Mucosa of stomach (tissue), 1 donor: ENCODE results near the gene QSOX2.

Experiments
- H3K27me3 ChIP-seq: one replicate; pipeline ENCODE4 v1.7.0; 2013; ENCODE audit warnings: mild to moderate bottlenecking, low read length; ENCODE audit not compliant: control insufficient read depth, insufficient read depth
- H3K36me3 ChIP-seq: one replicate; pipeline ENCODE4 v1.7.0; 2013; ENCODE audit warnings: low read length; ENCODE audit not compliant: control insufficient read depth, insufficient read depth
- H3K4me1 ChIP-seq: one replicate; pipeline ENCODE4 v1.7.0; 2013; ENCODE audit warnings: mild to moderate bottlenecking, low read length; ENCODE audit not compliant: control insufficient read depth, insufficient read depth
- H3K4me3 ChIP-seq: one replicate; pipeline ENCODE4 v1.7.0; 2013; ENCODE audit warnings: low read length
- H3K9ac ChIP-seq: one replicate; pipeline ENCODE4 v1.7.0; 2013; ENCODE audit warnings: mild to moderate bottlenecking, low read length, moderate library complexity
- H3K9me3 ChIP-seq: one replicate; pipeline ENCODE4 v1.7.0; 2013; ENCODE audit warnings: mild to moderate bottlenecking, low read length, moderate library complexity; ENCODE audit not compliant: control insufficient read depth
- donor health status: Pancreatic carcinoma.

QSOX2 gene

DNA sequence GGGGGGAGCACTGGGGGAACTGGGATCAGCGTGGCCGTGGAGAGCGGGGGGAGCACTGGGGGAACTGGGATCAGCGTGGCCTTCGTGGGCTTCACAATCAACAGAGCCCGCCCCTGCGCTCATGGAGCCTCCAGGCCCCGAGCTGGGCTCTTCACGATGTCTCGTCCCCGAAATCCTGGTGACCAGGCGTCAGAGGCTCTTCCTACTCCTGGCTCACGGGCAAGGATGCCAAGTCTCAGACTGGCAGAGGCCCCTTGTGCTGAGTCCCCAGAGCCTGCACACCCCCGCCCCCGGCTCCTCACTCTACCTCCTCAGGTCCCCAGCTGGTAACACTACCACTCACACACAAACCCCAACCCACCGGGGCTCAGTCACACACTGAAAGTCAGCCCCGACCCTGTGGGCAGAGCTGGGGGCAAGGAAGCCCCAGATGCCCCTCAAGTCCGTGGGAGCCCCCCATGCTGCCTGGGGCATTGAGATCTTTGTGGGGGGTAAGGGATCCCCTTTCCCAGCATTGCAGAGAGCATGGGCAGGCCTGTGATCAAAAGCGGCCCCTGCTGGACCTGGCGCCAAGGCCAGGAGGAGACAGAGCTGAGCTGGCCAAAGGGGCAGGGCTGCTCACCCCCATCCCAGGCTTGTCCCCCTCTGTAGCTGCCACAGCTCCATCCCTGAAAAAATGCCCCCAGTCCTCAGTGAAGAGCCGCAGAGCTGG, 67.4 kb downstream of the QSOX2 start:
- H3K36me3 ChIP-seq: no peaks in the 10 kb centered on the region

GRCh38 chr9:136177224-136177623, 68.4 kb downstream of the QSOX2 start:
- no peak overlapping the region for H3K4me3 ChIP-seq
- no peaks in the 10 kb centered on the region for H3K36me3 ChIP-seq
- H3K9ac ChIP-seq: no peak overlapping the region
- peaks cover 7% of the 10 kb centered on the region for H3K27me3 ChIP-seq
- H3K9me3 ChIP-seq: no peaks in the 10 kb centered on the region
- peaks cover 3% of the 10 kb centered on the region for H3K4me1 ChIP-seq

More for the DNA sequence above, 67.4 kb downstream of the QSOX2 start:
- peaks cover 4% of the 10 kb centered on the region for H3K4me1 ChIP-seq
- no peak overlapping the region for H3K4me3 ChIP-seq
- H3K27me3 ChIP-seq: peaks cover 7% of the 10 kb centered on the region
- no peak overlapping the region for H3K9ac ChIP-seq
- no peaks in the 10 kb centered on the region for H3K9me3 ChIP-seq

DNA sequence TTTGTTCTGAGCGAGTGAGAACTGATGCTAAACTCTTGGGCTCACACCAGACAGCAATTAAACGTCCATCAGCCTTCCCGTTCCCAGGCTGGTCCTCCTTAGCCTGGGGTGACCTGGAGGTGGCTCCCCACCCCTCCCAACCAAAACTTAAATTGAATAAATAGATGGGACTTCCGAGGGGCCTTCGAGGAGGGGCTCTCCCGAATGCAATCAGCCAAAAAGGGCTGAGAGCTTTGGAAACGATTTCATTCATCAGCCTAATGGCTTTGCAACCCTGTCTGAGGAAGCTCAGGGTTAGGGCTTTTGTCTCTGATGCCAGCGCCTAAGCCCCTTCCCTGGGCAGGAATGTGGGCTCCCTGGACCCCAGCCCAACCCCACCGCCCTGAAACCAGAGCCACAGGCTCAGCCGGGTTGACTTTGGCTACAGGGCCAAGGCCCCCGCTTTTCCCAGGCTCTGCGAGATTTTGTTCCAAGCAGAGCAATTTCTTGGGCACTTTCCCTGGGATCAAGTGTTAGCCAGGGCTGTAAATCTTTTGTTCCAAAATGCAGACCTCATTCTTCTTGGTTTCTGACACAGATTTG, 69.9 kb downstream of the QSOX2 start:
- Histone ChIP-seq H3K9ac (no peak overlapping the region), H3K9me3 (no peaks in the 10 kb centered on the region), H3K4me1 (peaks cover 6% of the 10 kb centered on the region), H3K36me3 (no peaks in the 10 kb centered on the region), H3K27me3 (peaks cover 7% of the 10 kb centered on the region), H3K4me3 (no peak overlapping the region)

- Histone ChIP-seq H3K27me3 (peaks cover 8% of the 10 kb centered on the region), H3K9me3 (no peaks in the 10 kb centered on the region), H3K4me3 (no peak overlapping the region), H3K9ac (no peak overlapping the region), H3K36me3 (no peaks in the 10 kb centered on the region), H3K4me1 (peaks cover 6% of the 10 kb centered on the region)
Observed at GRCh38 chr9:136174779-136175615, 70.6 kb downstream of the QSOX2 start.

DNA sequence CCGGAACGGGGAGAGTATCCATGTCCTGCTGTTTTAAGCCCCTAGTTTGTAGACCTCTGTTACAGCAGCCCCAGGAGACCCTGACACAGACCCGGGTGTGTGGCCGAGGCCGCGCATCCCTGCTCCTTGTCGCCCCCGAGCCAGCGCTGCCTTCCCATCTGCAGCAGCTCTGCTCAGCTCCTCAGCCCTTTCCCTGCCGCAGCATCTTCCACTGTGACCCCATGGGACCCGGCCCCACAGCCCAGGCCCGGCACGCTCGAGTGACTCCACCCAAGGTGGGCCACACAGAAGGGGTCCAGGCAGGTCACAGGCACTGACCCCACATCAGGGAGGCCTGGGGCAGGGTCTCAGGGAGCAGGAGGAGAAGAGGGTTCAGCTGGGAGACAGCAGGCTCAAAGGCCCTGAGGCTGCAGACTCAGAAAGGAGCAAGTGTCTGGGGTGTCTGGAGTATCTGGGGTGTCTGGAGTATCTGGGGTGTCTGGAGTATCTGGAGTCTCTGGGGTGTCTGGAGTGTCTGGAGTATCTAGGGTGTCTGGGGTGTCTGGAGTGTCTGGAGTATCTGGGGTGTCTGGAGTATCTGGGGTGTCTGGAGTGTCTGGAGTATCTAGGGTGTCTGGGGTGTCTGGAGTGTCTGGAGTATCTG, 71.8 kb downstream of the QSOX2 start:
- peaks cover 13% of the 10 kb centered on the region for H3K27me3 ChIP-seq
- H3K4me3 ChIP-seq: no peak overlapping the region
- peaks cover 6% of the 10 kb centered on the region for H3K4me1 ChIP-seq
- no peaks in the 10 kb centered on the region for H3K9me3 ChIP-seq
- no peaks in the 10 kb centered on the region for H3K36me3 ChIP-seq
- no peak overlapping the region for H3K9ac ChIP-seq

DNA sequence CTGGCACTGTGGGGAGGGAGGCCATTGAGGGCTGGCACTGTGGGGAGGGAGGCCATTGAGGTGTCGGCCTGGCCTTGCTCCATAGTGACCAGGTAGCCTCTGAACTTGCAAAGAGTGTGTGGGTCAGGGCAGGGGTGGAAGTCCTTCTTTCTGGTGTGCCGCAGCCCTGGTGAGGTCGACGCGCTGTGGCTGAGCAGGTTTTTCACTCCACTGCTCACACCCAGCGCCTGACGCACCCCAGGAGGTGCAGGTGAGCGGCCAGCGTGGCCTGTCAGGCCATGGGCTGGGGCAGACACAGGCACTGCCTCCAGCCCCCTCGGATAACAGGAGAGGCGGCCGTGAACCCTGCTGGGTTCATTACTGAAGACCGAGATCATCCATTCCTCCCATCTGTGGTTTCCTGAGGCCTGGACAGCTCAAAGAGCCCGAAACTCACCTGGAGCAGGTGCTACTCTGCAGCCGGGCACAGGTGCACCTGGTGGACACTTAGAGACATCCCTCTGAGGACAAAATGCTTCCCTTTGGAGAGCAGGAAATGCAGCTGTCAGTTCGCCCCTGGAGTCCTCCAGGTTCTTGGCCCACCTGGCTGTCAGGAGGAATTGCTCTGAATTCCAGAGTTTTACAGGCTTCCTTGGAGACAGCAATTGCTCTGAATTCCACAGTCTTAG, 73.1 kb downstream of the QSOX2 start:
- Histone ChIP-seq H3K4me1 (peaks cover 6% of the 10 kb centered on the region), H3K9me3 (no peaks in the 10 kb centered on the region), H3K4me3 (no peak overlapping the region), H3K36me3 (no peaks in the 10 kb centered on the region), H3K27me3 (peaks cover 12% of the 10 kb centered on the region), H3K9ac (no peak overlapping the region)

GRCh38 chr9:136171801-136172411, 73.7 kb downstream of the QSOX2 start:
- Histone ChIP-seq H3K36me3 (no peaks in the 10 kb centered on the region), H3K4me3 (no peak overlapping the region), H3K9ac (no peak overlapping the region), H3K9me3 (no peaks in the 10 kb centered on the region), H3K4me1 (peaks cover 6% of the 10 kb centered on the region), H3K27me3 (peaks cover 12% of the 10 kb centered on the region)

- Histone ChIP-seq H3K4me3 (no peak overlapping the region), H3K9me3 (no peaks in the 10 kb centered on the region), H3K4me1 (peaks cover 6% of the 10 kb centered on the region), H3K9ac (no peak overlapping the region), H3K27me3 (peaks cover 12% of the 10 kb centered on the region), H3K36me3 (no peaks in the 10 kb centered on the region)
Observed at GRCh38 chr9:136171009-136171800, 74.4 kb downstream of the QSOX2 start.

GRCh38 chr9:136170006-136170901, 75.4 kb downstream of the QSOX2 start:
- Histone ChIP-seq H3K9me3 (no peaks in the 10 kb centered on the region), H3K27me3 (peaks cover 12% of the 10 kb centered on the region), H3K4me3 (no peak overlapping the region), H3K36me3 (no peaks in the 10 kb centered on the region), H3K4me1 (peaks cover 6% of the 10 kb centered on the region), H3K9ac (no peak overlapping the region)

GRCh38 chr9:136169495-136169894, 76.1 kb downstream of the QSOX2 start:
- Histone ChIP-seq H3K9ac (no peak overlapping the region), H3K27me3 (peaks cover 12% of the 10 kb centered on the region), H3K9me3 (no peaks in the 10 kb centered on the region), H3K4me1 (peaks cover 6% of the 10 kb centered on the region), H3K36me3 (no peaks in the 10 kb centered on the region), H3K4me3 (no peak overlapping the region)
